Esophagus (tissue), 2 donors: ENCODE results near the gene PVALB. TPM values are rescaled to one million over a fixed set of nuclear protein-coding genes. Genes with fewer than 3 reads are reported as not detected.

Experiments
- H3K27ac ChIP-seq, 2 donors: one replicate each; pipeline ENCODE4 v1.5.1; 2013; ENCODE audit warnings: low read depth in 2 of 2, mild to moderate bottlenecking in 2 of 2, inconsistent platforms in 1 of 2, low read length in 1 of 2, moderate library complexity in 1 of 2
- H3K27me3 ChIP-seq, 2 donors: one replicate each; pipeline ENCODE4 v1.6.1; 2013; ENCODE audit warnings: low read length in 2 of 2, control low read depth in 1 of 2, mild to moderate bottlenecking in 1 of 2; ENCODE audit not compliant: insufficient read depth in 2 of 2, control insufficient read depth in 1 of 2
- H3K36me3 ChIP-seq, 2 donors: one replicate each; pipeline ENCODE4 v1.6.1; 2013; ENCODE audit warnings: low read length in 1 of 2; ENCODE audit not compliant: control insufficient read depth in 2 of 2, insufficient read depth in 2 of 2
- H3K4me1 ChIP-seq, 2 donors: one replicate each; pipeline ENCODE4 v1.6.1; 2013; ENCODE audit warnings: low read length in 1 of 2; ENCODE audit not compliant: control insufficient read depth in 2 of 2, insufficient read depth in 2 of 2
- H3K4me3 ChIP-seq, 2 donors: one replicate each; pipeline ENCODE4 v1.5.1; 2013; ENCODE audit warnings: low read length in 2 of 2, mild to moderate bottlenecking in 2 of 2, low read depth in 1 of 2, moderate library complexity in 1 of 2
- H3K9me3 ChIP-seq, 2 donors: one replicate each; pipeline ENCODE4 v1.6.1; 2013; ENCODE audit warnings: mild to moderate bottlenecking in 2 of 2, low read depth in 1 of 2, low read length in 1 of 2, moderate library complexity in 1 of 2; ENCODE audit not compliant: control insufficient read depth in 2 of 2, insufficient read depth in 1 of 2
- WGBS, 2 donors: extraction: QIAGEN DNeasy Blood & Tissue Kit; methylation state at CpG; one replicate each; pipeline ENCODE4 v1.1.7; 2013; 5-methylcytosine and 5-hydroxymethylcytosine counted together
- polyA plus RNA-seq, 2 donors: library from polyadenylated mRNA; stranded (reverse); fragments of 200-250 nt; gene quantifications; one replicate each; pipeline ENCODE4 v1.2.3, GENCODE V29; 2013
- donor health status: healthy with polysubstance abuse.
- donor health status: Bipolar disorder and iron deficiency.

Gene PVALB
- polyA plus RNA-seq, 2 donors = not detected

DNA sequence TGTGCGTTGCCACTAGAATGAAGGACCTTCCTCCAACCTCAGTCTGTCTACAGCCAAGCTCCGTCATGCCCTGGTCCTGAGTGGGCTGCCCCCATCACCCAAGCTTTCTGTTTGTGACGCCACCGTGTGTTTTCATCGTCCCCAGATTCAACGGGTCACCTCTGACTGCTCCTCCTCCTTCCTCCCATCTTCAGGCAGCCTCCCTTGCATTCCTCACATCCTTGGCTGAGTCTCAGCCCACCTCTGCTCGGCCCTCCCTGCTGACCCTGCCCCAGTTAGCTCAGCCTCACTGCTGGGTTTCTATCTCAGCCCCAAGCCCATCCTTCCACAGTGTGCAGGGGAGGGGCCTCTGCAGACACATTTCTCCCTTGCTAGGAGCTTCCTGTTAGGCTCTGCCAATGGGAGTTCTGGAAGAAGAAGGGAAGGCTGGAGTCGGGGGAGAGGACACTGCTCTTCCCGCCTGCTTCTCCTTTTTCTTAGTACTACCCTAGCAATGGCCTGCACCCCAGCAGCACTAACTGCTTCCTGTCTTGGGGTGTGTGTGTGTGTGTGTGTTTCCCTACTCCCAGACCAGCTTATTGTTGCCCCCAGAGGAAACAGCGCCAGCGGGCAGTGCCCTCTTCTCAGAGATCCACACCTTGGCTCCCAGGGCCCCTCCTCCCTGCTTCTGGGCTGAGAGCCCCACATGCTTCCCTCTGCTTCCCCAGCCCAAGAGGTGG is 46.2 kb downstream of the PVALB start:
- no peak overlapping the region for H3K27ac ChIP-seq
- peaks cover 0 to 2% of the 10 kb centered on the region in 2 donors for H3K36me3 ChIP-seq
- H3K4me3 ChIP-seq = no peak overlapping the region
- WGBS, 2 donors = 67 to 74% methylated on average over 11 of the region's 11 CpGs
- H3K9me3 ChIP-seq = no peaks in the 10 kb centered on the region
- no peaks in the 10 kb centered on the region for H3K27me3 ChIP-seq
- H3K4me1 ChIP-seq = peaks cover 0 to 7% of the 10 kb centered on the region in 2 donors

DNA sequence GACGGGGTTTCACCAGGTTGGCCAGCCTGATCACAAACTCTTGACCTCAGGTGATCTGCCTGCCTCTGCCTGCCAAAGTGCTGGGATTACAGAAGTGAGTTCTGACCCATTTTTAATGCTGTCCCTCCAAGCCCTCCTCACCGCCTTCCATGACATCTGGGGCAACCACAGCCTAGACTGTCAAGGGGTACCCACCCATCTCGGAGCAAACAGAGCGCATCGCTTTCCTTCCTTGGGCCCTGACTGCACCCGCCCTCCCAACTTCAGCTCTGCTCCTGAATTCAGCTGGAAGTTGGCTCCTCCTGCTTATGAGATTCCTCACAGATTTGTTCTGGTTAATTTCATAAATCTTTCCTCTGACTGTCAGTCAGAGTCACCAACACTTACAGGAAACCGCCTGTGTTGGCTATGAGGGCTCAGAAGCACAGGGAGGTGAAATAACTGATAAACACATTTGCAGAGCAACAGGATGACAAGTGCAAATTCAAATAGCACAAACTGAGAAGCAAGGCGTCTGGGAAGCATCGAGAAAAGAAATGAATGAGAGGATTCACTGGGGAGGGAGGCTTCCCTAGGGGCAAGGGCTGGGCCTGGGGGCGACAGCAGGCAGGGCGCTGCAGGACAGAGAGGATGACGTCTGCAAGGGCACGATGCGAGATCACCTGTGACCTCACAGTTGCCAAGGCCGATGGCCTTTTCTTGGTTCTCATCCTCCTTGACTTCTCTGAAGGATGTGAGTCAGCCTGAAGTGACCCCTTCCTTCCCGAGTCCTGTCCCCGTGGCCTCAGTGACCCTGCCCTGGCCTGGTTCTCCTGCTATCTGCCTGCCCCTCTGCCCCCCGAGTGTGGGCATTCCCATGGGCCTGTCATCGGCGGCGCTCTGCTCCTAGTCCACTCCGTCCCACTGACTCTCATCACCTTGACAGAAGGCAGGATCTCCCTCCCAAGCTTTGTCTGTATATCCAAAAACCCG is 47.0 kb downstream of the PVALB start:
- no peak overlapping the region for H3K27ac ChIP-seq
- H3K9me3 ChIP-seq = no peaks in the 10 kb centered on the region
- peaks cover 0 to 6% of the 10 kb centered on the region in 2 donors for H3K36me3 ChIP-seq
- H3K4me1 ChIP-seq = peaks cover 0 to 7% of the 10 kb centered on the region in 2 donors
- no peaks in the 10 kb centered on the region for H3K27me3 ChIP-seq
- no peak overlapping the region for H3K4me3 ChIP-seq
- WGBS, 2 donors = 80% methylated on average over 23 of the region's 23 CpGs

DNA sequence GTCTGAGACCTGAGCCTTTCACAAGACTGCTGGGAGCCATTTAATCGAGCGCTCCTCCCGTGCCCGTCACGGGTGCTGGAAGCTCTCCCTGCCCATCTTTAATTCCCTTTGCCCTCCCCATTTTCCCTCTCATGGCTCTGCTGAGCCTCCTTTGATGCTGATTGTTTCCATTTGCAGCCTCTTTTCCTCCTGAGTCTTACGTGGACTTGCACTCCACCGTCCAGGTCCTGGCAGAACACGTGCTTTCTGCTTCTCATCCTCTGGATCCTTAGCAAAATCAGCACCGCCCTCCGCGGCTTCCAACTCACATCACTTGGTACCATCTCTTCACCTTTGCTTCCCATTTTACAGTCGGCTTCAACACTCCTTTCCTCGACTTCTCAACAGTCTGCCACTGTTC is 48.2 kb downstream of the PVALB start:
- H3K27ac ChIP-seq = no peak overlapping the region
- no peaks in the 10 kb centered on the region for H3K27me3 ChIP-seq
- H3K9me3 ChIP-seq = no peaks in the 10 kb centered on the region
- peaks cover 0 to 12% of the 10 kb centered on the region in 2 donors for H3K4me1 ChIP-seq
- WGBS, 2 donors = 88% methylated on average over 13 of the region's 13 CpGs
- no peak overlapping the region for H3K4me3 ChIP-seq
- peaks cover 0 to 6% of the 10 kb centered on the region in 2 donors for H3K36me3 ChIP-seq

DNA sequence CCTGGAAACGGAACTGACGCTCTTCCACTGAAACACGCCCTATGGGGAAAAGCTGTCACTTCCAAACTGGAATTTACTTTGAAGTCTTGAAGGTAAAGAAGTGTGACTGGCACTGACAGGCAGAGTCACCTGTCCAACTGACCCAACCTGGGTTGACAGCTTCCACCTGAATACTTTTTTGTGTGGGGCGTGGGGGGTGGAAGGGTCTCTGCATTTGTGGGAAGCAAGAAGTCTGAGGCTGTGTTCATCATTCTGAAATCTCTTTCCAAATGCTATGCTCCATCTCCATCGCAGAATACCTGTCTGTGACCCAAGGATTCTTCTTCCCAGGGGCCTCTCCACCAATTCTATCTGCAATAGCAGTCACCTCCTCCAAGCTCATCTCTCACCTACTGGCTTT is 48.7 kb downstream of the PVALB start:
- H3K4me1 ChIP-seq = peaks cover 0 to 13% of the 10 kb centered on the region in 2 donors
- no peaks in the 10 kb centered on the region for H3K27me3 ChIP-seq
- 80% methylated on average over 5 of the region's 5 CpGs for WGBS, 2 donors

DNA sequence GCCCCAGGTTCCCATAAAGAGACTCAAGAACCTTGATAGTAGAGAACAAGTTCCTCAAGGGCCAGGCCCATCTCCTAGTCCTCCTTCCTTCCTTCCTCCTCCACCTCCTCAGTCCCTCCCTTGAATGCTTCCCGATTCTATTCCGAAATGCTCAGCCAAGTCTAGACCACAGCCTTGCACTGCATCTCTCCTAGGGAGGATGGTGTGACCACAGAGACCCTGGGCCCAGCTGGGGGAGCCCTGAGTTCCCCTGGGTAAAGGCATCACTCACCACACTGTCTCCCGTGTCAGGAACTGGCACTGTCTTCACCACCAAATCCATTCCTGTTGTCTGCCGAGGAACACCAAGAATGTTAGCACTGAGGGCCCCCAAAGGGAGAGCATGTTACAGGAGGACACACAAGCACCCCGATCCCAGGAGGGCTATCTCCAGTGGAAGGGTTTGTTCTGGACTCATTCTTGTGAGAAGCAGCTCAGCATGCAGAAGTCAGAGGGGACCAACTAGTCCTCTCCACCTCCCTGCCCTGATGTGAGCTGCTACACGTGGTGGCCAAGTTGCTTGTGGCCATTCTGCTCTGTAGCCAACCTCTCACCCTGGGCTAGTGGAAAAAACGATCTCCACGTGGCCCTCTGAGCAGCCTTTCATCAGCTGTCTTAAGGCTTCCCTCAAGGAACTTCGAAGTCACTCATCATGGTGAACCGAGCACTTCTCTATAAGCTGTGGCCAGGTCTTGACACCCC is 49.6 kb downstream of the PVALB start:
- H3K4me3 ChIP-seq = no peak overlapping the region
- no peaks in the 10 kb centered on the region for H3K27me3 ChIP-seq
- no peak overlapping the region for H3K27ac ChIP-seq
- whole genome bisulfite sequencing, 2 donors = 90% methylated on average over 10 of the region's 10 CpGs
- H3K9me3 ChIP-seq = no peaks in the 10 kb centered on the region
- peaks cover 0 to 6% of the 10 kb centered on the region in 2 donors for H3K36me3 ChIP-seq
- H3K4me1 ChIP-seq = peaks cover 0 to 13% of the 10 kb centered on the region in 2 donors

More for the DNA sequence above, 48.7 kb downstream of the PVALB start:
- Histone ChIP-seq H3K36me3 (peaks cover 0 to 6% of the 10 kb centered on the region in 2 donors), H3K27ac (no peak overlapping the region), H3K4me3 (no peak overlapping the region), H3K9me3 (no peaks in the 10 kb centered on the region)

DNA sequence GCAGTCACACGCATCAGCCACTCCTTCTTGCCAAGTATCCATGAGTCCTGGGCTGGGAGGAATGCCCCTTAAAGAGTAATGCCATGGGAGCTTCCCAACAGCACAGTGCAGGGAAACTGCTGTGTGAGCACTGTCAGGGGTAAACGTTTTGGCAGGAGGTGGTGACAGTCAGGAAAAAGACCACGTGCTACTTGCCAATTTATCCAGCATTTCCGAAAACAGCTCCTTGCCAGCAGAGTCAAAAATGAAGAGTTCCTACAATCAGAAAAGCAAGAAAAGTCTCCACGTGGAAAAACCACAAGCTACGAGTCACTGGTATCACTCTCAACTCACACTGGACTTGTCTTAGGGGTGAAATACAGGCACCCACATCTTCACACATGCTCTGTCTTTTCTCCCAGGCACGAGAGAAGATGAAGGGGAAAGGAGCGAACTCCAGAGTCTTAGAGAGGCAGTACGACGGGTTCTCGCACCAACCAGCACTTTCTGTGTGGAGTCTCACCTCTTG is 50.8 kb downstream of the PVALB start:
- 79 to 81% methylated on average over 11 of the region's 11 CpGs for WGBS, 2 donors
- peaks cover 0 to 12% of the 10 kb centered on the region in 2 donors for H3K4me1 ChIP-seq
- peaks cover 0 to 6% of the 10 kb centered on the region in 2 donors for H3K36me3 ChIP-seq
- H3K9me3 ChIP-seq = no peaks in the 10 kb centered on the region
- H3K27me3 ChIP-seq = no peaks in the 10 kb centered on the region
- no peak overlapping the region for H3K27ac ChIP-seq
- no peak overlapping the region for H3K4me3 ChIP-seq

DNA sequence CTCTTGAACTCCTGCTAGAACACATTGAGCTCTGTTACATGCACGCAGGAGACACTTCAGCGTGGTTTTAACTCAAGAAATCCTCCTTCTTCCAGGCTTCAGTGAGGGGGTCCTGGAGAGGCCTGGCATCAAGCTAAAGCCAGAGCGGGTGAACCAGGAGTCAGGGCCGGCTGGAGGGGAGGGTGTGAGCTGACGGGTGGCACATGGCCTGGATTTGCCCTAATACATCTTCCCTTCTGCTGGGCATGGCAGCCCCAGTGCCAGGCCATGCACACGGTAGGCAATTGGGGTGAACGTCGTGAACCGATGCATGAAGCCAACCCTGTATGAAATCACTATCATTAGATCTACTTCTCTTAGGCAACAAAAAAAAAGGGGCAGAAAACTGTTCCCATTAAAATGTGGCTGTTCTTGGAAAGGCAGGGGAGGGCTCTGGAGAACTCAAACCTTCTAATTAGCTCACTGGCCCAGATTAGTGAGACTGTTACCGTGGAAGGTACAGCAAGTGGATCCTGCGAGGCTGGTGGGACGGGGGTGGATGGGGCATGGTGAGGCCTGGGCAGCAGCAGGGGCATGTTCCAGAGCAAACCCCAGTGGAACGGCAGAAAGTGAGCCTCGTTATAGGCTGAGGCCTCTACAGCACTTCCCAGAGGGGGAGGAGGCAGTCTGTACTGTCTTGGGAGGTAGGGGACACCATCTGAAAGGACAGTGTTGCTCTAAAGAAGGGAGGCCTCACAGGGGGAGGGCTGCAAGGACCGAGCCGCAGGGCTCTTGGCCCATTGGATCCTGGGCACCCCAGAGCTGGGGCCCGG is 51.5 kb downstream of the PVALB start:
- Histone ChIP-seq H3K4me1 (peaks cover 0 to 10% of the 10 kb centered on the region in 2 donors), H3K4me3 (no peak overlapping the region), H3K27me3 (no peaks in the 10 kb centered on the region), H3K36me3 (peaks cover 0 to 6% of the 10 kb centered on the region in 2 donors), H3K9me3 (no peaks in the 10 kb centered on the region), H3K27ac (no peak overlapping the region)
- 86 to 88% methylated on average over 17 of the region's 17 CpGs for WGBS, 2 donors

DNA sequence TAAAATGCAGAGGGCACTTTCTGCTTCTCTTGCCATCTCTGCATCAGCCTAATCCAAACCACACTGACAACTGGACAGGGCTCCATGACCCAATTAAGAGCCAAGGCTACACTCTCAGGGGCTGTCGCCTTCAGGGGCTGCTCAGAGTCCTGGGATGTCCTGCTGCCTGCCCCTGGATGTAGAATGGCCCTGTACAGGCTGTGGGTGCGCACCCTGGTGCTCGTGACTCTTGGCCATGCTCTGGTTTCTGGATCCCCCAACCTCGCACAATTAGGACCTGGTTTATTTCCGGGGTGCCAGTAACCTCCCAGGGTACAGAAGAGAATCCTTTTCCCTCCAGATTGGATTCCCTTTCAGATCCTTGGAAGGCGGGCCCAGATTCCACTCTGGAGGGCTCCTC is 52.2 kb downstream of the PVALB start:
- H3K27ac ChIP-seq = no peak overlapping the region
- peaks cover 0 to 8% of the 10 kb centered on the region in 2 donors for H3K4me1 ChIP-seq
- H3K27me3 ChIP-seq = no peaks in the 10 kb centered on the region
- H3K9me3 ChIP-seq = no peaks in the 10 kb centered on the region
- H3K4me3 ChIP-seq = no peak overlapping the region
- peaks cover 0 to 6% of the 10 kb centered on the region in 2 donors for H3K36me3 ChIP-seq
- WGBS, 2 donors = 87% methylated on average over 6 of the region's 6 CpGs
